ENCODE measurements around the gene PDE4B.
"Not testable (repeated sequence)": the region's sequence is repeated elsewhere in the genome, so short reads cannot be mapped to it uniquely, and the experiment has no call there.

The PDE4B gene

GRCh38 chr1:66104076-66104475 is 311.4 kb downstream of the PDE4B start:
- H3K4me3 Mint-ChIP-seq, DNase-seq, H3K27me3 Mint-ChIP-seq, H3K4me1 Mint-ChIP-seq, H3K9me3 Mint-ChIP-seq, ATAC-seq, H3K27ac Mint-ChIP-seq: not testable (repeated sequence)

- Mint-ChIP-seq H3K27me3 (no peaks in the 10 kb centered on the region), H3K4me3 (no peak overlapping the region), H3K4me1 (no peaks in the 10 kb centered on the region), H3K27ac (no peak overlapping the region), H3K9me3 (no peaks in the 10 kb centered on the region)
- DNase-seq (no peak), ATAC-seq (no peak)
Observed at GRCh38 chr1:66108624-66109023, 315.9 kb downstream of the PDE4B start.

GRCh38 chr1:66112744-66113400 is 320.2 kb downstream of the PDE4B start:
- Mint-ChIP-seq H3K4me1 (no peaks in the 10 kb centered on the region), H3K27ac (no peak overlapping the region), H3K4me3 (no peak overlapping the region), H3K27me3 (no peaks in the 10 kb centered on the region), H3K9me3 (no peaks in the 10 kb centered on the region)
- DNase-seq = no peak
- ATAC-seq = no peak

GRCh38 chr1:66119148-66119547 is 326.5 kb downstream of the PDE4B start:
- Mint-ChIP-seq H3K27ac (no peak overlapping the region), H3K9me3 (no peaks in the 10 kb centered on the region), H3K4me3 (no peak overlapping the region), H3K27me3 (no peaks in the 10 kb centered on the region), H3K4me1 (no peaks in the 10 kb centered on the region)
- ATAC-seq (no peak), DNase-seq (no peak)

DNA sequence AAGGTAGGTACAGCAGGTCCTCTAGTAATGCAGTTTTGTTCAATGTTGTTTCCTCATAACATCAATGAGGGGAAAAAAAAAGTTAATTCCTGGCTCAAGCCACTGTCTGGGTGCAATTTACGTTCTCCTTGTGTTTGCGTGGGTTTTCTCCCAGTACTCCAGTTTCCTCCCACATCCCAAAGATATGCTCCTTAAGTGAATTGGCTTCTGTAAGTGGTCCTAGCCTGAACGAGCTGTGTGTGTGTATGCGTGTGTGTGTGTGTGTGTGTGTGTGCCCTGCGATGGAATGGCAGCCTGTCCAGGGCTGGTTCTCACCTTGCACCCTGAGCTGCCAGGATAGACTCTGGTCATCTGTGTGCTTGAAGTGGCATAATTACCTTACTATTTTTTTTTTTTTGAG is 332.0 kb downstream of the PDE4B start:
- Mint-ChIP-seq H3K4me1 (peaks cover 6% of the 10 kb centered on the region), H3K27ac (no peak overlapping the region), H3K9me3 (peaks cover 7 to 8% of the 10 kb centered on the region in 2 donors), H3K27me3 (peaks cover 7% of the 10 kb centered on the region), H3K4me3 (no peak overlapping the region)
- no peak for DNase-seq
- ATAC-seq = no peak

GRCh38 chr1:66128641-66129040 is 335.9 kb downstream of the PDE4B start:
- H3K4me3 Mint-ChIP-seq, H3K27me3 Mint-ChIP-seq: not testable (repeated sequence)
- H3K9me3 Mint-ChIP-seq = peaks cover 17 to 18% of the 10 kb centered on the region in 2 donors

DNA sequence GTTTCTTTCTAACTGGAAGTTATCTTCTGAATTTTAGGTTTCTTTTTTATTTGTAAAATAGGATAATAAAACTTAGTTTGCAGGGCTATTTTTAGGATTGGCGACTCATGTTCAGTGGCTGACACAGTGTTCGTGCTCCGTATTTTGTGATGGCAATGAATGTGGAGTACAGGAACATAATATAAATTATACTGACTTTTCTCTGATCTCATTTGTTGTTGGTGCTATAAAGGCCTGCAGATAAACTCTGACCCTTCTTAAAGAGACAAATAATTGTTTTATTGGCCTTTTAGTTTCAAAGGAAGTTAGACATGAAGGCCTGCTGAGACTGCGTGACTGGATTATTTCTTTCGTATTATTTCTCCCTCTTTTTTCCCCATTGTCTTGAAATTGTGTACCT is 339.6 kb downstream of the PDE4B start:
- H3K9me3 Mint-ChIP-seq = peaks cover 17 to 18% of the 10 kb centered on the region in 2 donors
- ATAC-seq (no peak), DNase-seq (no peak)
- peaks cover 5% of the 10 kb centered on the region for H3K27me3 Mint-ChIP-seq
- H3K27ac Mint-ChIP-seq = no peak overlapping the region
- peaks cover 12% of the 10 kb centered on the region for H3K4me1 Mint-ChIP-seq
- no peak overlapping the region for H3K4me3 Mint-ChIP-seq

More at GRCh38 chr1:66128641-66129040, 335.9 kb downstream of the PDE4B start:
- not testable (repeated sequence) for H3K27ac Mint-ChIP-seq, H3K4me1 Mint-ChIP-seq, DNase-seq
- ATAC-seq = peak; percentile 63

DNA sequence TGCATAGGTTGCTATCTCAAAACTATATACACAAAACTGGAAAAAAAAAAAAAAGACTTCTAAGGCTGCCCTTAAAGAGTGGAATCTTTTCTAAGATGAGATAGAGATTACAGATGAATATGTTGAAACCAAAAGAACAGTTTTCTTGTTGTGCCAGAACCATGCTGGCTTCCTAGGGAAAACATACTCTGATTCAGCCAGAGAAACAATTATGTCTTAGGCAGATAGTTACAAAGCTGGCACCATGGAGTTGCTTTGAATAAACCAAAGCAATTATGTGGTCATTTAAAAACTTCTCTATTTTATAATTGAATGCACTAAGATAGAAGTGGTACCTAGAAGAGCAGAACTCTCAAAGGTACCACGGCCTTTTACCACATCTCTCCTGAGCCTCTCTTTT is 341.3 kb downstream of the PDE4B start:
- no peak overlapping the region for H3K27ac Mint-ChIP-seq
- H3K4me1 Mint-ChIP-seq = peaks cover 6% of the 10 kb centered on the region
- peaks cover 5% of the 10 kb centered on the region for H3K27me3 Mint-ChIP-seq
- ATAC-seq (no peak), DNase-seq (no peak)
- peaks cover 10% of the 10 kb centered on the region in 2 donors for H3K9me3 Mint-ChIP-seq
- H3K4me3 Mint-ChIP-seq = no peak overlapping the region

DNA sequence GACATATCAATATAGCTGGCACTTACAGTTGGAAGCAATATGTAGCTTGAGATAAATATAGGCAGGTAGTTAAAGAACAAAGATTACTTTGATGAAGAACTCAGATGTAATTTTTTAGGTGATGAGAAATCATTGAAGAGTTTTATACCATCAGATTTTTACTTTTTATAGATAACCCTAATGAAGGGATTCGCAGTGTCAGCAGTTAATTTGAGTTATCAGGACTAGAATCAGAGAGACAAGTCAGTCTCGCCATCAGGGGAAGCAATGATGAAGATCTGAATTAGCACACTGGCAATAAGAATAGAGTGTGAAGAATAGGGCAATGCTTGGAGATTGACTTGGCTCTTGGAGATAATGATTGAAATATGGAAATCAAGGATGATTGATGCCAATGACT is 342.5 kb downstream of the PDE4B start:
- Mint-ChIP-seq H3K4me1 (peaks cover 6% of the 10 kb centered on the region), H3K9me3 (peaks cover 6 to 9% of the 10 kb centered on the region in 2 donors), H3K4me3 (no peak overlapping the region), H3K27me3 (peaks cover 5% of the 10 kb centered on the region), H3K27ac (no peak overlapping the region)
- DNase-seq = no peak
- no peak for ATAC-seq

DNA sequence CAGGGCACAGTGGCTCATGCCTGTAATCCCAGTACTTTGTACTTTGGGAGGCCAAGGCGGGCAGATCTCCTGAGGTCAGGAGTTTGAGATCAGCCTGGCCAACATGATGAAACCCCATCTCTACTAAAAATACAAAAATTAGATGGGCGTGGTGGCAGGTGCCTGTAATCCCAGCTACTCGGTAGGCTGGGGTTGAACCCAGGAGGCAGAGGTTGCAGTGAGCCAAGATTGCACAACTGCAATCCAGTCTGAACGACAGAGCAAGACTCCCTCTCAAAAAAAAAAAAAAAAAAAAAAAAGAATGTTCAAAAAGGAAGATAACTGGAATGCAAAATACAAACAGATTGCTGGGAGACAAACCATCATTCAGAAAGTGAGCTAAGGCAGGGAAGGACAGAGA is 343.7 kb downstream of the PDE4B start:
- not testable (repeated sequence) for H3K27me3 Mint-ChIP-seq, H3K27ac Mint-ChIP-seq, ATAC-seq, H3K4me3 Mint-ChIP-seq, H3K9me3 Mint-ChIP-seq, H3K4me1 Mint-ChIP-seq, DNase-seq

GRCh38 chr1:66137235-66137634 is 344.5 kb downstream of the PDE4B start:
- peak; percentile 97 for ATAC-seq
- H3K27ac Mint-ChIP-seq = peak overlapping the region in 1 of 2 donors; percentile 5

DNA sequence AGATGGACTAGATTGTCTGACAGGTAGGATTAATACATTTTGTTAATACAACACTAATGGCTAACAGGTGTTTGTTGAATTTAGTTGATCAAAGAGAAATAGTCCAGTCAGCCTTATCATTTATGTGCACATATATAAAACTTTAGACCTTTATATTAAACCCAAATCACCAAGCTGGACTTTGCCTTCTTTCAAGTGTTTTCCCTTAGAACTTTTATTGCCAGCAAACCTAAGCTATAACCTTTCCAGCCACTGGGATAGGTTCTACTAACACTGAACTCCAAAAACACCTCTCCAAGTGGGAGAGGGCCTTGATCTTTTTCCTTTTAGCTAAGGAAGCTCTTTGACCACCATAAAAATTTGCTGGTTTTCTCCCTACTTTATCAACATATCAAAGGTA is 345.9 kb downstream of the PDE4B start:
- Mint-ChIP-seq H3K4me3 (no peak overlapping the region), H3K4me1 (peaks cover 6% of the 10 kb centered on the region), H3K27me3 (peaks cover 17% of the 10 kb centered on the region), H3K9me3 (no peaks in the 10 kb centered on the region), H3K27ac (no peak overlapping the region)
- no peak for DNase-seq
- no peak for ATAC-seq

More at GRCh38 chr1:66137235-66137634, 344.5 kb downstream of the PDE4B start:
- Mint-ChIP-seq H3K4me3 (no peak overlapping the region), H3K9me3 (no peaks in the 10 kb centered on the region), H3K4me1 (peaks cover 6% of the 10 kb centered on the region), H3K27me3 (peaks cover 5% of the 10 kb centered on the region)
- DNase-seq = no peak

GRCh38 chr1:66140072-66140471 is 347.4 kb downstream of the PDE4B start:
- Mint-ChIP-seq H3K9me3 (no peaks in the 10 kb centered on the region), H3K27ac (peak overlapping the region in 1 of 2 donors; percentile 89), H3K27me3 (peaks cover 14% of the 10 kb centered on the region), H3K4me1 (peaks cover 6% of the 10 kb centered on the region), H3K4me3 (no peak overlapping the region)
- DNase-seq = no peak
- no peak for ATAC-seq

DNA sequence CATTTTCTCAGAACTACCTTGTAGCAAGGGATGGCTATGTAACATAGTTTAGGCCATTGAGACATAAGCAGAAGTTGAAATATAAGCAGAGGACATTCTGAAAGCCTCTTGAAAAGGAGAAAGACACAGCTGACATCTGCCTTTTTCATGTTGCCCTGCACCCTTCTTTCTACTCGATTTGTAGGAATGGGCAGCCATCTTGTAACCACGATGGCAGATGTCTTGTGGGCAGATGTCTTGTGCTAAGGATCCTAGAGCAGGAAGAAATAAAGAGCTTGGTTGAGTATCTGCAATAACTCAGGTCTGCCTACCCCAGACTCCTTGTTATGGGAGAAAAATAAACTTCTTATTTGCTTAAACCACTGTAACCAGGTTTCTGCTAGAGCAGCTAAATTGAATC is 351.0 kb downstream of the PDE4B start:
- Mint-ChIP-seq H3K4me3 (no peak overlapping the region), H3K27me3 (peaks cover 11% of the 10 kb centered on the region), H3K4me1 (no peaks in the 10 kb centered on the region), H3K9me3 (no peaks in the 10 kb centered on the region), H3K27ac (no peak overlapping the region)
- ATAC-seq = no peak
- DNase-seq = no peak

DNA sequence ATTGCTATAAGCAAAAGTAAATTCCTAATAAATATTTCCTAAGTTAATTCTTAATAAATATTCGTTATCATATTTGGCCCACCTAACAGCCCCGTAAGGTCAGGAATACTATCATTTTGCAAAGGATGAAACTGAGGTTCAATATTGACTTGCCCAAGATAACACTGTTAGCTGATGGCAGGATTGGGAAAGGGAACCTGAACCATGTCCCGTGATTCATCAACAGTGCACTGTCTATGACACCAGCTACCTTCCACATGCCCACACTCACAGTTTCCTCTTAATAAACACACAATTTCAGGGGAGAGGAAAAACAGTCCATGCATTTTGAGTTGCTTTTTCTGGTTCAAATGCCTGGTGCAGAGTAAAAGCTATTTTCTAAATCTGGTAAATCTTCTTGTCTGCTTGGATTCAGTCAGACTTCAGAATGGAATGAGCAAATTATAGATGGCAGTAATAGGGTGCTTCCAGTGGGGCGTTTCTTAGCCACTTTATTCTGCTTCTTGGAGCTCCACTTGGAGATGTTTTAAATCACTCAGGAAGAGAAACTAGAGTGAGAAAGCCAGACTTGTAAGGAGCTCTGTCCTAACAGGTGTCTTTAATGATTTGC is 354.6 kb downstream of the PDE4B start:
- H3K27ac Mint-ChIP-seq = no peak overlapping the region
- peaks cover 11% of the 10 kb centered on the region for H3K27me3 Mint-ChIP-seq
- H3K9me3 Mint-ChIP-seq = no peaks in the 10 kb centered on the region
- no peak for DNase-seq
- no peaks in the 10 kb centered on the region for H3K4me1 Mint-ChIP-seq
- ATAC-seq = no peak
- no peak overlapping the region for H3K4me3 Mint-ChIP-seq

DNA sequence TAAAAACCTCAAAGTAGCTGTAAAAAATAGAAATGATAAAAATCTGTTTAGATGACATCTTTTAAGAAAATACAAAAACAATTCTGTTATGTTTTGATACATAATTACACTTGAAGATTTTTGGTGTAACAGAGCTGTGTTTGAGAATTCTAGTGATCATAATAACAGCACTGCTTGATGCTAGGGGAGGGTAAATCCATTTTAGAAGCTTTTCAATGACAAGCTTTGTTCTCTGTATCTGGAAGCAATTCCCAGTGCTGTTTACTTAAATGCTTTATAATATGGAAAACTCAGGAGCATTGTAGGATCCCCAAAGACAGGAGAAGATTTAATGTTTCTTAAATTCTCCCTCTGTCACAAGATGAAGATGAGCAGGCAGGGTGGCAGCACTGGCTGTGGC is 359.3 kb downstream of the PDE4B start:
- Mint-ChIP-seq H3K4me1 (no peaks in the 10 kb centered on the region), H3K27me3 (peaks cover 16% of the 10 kb centered on the region), H3K27ac (no peak overlapping the region), H3K9me3 (no peaks in the 10 kb centered on the region), H3K4me3 (no peak overlapping the region)
- DNase-seq (no peak), ATAC-seq (no peak)

- Mint-ChIP-seq H3K4me3 (no peak overlapping the region), H3K4me1 (no peaks in the 10 kb centered on the region), H3K27ac (no peak overlapping the region), H3K27me3 (peaks cover 16% of the 10 kb centered on the region), H3K9me3 (no peaks in the 10 kb centered on the region)
- no peak for DNase-seq
- no peak for ATAC-seq
Observed at GRCh38 chr1:66154394-66154793, 361.7 kb downstream of the PDE4B start.

All from stimulated activated naive CD8-positive, alpha-beta T cell treated with anti-CD3 and anti-CD28 coated beads, Interleukin-15, amount 100 ng/mL, for 72 hours (primary cell).